NCI-H187 (cell line): ENCODE measurements around the gene OVOL1.
"Not testable (repeated sequence)": the region's sequence is repeated elsewhere in the genome, so short reads cannot be mapped to it uniquely, and the experiment has no call there.

ENCODE experiments used
- DNase-seq, 2 experiments: peaks; one replicate each; lab custom pipeline; 2025; lab: John Stamatoyannopoulos, UW

OVOL1 gene

GRCh38 chr11:65786786-65787636 lies at the start of gene OVOL1:
Gene OVOL1, plus strand, starts transcription at chr11:65787063. Its CDS starts 311 bp downstream, at chr11:65787374.
- DNase-seq: no peak

GRCh38 chr11:65739022-65739421 lies 47.8 kb upstream of the OVOL1 start:
- no peak for DNase-seq

- DNase-seq: no peak
These were observed 45.7 kb upstream of the OVOL1 start for GRCh38 chr11:65741185-65741584.

GRCh38 chr11:65742353-65742752 lies 44.5 kb upstream of the OVOL1 start:
- no peak for DNase-seq

GRCh38 chr11:65743681-65744025 lies 43.2 kb upstream of the OVOL1 start:
- DNase-seq: no peak

GRCh38 chr11:65744026-65744698 lies 42.7 kb upstream of the OVOL1 start:
- DNase-seq: no peak

- no peak for DNase-seq
These were observed 42.2 kb upstream of the OVOL1 start for GRCh38 chr11:65744699-65745042.

- no peak for DNase-seq
These were observed 41.8 kb upstream of the OVOL1 start for GRCh38 chr11:65745049-65745448.

- DNase-seq: not testable (repeated sequence)
These were observed 24.7 kb upstream of the OVOL1 start for GRCh38 chr11:65762169-65762568.

- not testable (repeated sequence) for DNase-seq
These were observed 24.0 kb upstream of the OVOL1 start for GRCh38 chr11:65762816-65763215.

- no peak for DNase-seq
These were observed 22.4 kb upstream of the OVOL1 start for GRCh38 chr11:65764434-65764833.

- no peak for DNase-seq
These were observed 20.3 kb upstream of the OVOL1 start for GRCh38 chr11:65766535-65766934.

- DNase-seq: no peak
These were observed 19.5 kb upstream of the OVOL1 start for GRCh38 chr11:65767406-65767805.

- not testable (repeated sequence) for DNase-seq
These were observed 19.1 kb upstream of the OVOL1 start for GRCh38 chr11:65767806-65768205.

GRCh38 chr11:65770951-65771567 lies 15.8 kb upstream of the OVOL1 start:
- DNase-seq: no peak

GRCh38 chr11:65771589-65772112 lies 15.2 kb upstream of the OVOL1 start:
- DNase-seq: no peak

- no peak for DNase-seq
These were observed 13.0 kb upstream of the OVOL1 start for GRCh38 chr11:65773784-65774411.

- no peak for DNase-seq
These were observed 12.1 kb upstream of the OVOL1 start for GRCh38 chr11:65774525-65775306.

- no peak for DNase-seq
These were observed 10.7 kb upstream of the OVOL1 start for GRCh38 chr11:65776196-65776595.

GRCh38 chr11:65776710-65777141 lies 10.1 kb upstream of the OVOL1 start:
- no peak for DNase-seq

GRCh38 chr11:65777241-65777640 lies 9.6 kb upstream of the OVOL1 start:
- no peak for DNase-seq
